Stimulated activated CD4-positive, alpha-beta T cell treated with anti-CD3 and anti-CD28 coated beads, Interleukin-1b, Interleukin-23, amount 100 ng/mL, for 1 hour (primary cell): ENCODE data around the gene CNDP1.
"Not testable (repeated sequence)": the region's sequence is repeated elsewhere in the genome, so short reads cannot be mapped to it uniquely, and the experiment has no call there.

Experiments
- DNase-seq, 2 donors: peaks; one replicate each; pipeline ENCODE4 v3.0.0-alpha.2; 2020; ENCODE audit warnings: low read depth in 2 of 2

CNDP1 gene

DNA sequence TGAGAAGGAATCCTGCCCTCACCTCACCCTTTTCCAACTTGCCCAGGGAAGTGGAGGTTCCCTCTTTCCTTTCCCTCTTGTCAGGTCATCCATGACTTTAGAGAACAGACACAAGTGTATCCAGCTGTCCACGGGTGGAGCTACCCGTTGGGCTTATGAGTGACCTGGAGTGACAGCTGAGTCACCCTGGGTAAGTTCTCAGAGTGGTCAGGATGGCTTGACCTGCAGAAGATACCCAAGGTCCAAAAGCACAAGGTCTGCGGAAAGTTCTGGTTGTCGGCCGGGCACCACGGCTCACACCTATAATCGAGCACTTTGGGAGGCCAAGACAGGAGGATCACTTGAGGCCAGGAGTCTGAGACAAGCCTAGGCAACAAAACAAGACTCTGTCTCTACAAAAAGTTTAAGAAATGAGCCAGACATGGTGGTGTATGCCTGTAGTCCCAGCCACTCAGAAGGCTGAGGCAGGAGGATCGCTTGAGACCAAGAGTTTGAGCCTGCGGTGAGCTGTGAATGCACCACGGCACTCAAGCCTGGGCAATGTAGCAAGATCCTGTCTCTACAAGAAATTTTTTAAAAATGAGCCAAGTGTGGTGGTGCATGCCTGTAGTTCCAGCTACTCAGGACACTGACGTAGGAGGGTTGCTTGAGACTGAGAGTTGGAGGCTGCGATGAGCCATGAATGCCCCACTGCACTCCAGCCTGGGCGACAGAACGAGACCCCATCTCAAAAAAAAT is 14.0 kb upstream of the CNDP1 start:
- DNase-seq: no peak

DNA sequence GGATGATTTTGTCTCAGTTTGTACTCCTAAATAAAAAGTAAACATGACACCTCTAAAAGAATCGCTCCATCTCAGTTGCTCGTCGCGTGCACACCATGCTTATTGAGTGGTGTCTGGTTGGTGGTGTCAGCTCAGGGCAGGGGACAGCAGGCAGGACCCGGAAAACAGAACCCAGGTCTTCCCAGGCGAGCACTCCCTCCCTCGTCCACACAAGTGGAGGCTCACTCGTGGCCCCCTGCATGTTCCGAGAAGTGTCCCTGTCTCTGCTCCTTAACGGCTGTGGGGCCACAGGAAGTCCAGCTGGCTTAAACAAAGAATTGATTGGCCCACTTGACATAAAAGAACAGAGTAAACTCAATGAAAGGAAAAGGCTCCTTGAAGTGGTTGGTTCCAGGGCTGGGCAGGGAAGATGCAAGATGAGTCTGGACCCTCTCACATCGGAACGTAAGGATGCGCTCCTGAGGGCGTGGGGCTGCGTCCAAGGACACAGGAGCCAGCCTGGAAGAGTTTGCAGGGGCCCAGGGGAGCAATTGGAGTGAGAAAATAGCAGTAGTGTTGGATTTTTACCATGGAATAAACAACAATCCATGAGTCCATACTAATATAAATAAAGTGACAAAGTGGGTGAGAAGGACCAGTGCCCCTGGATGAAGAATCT is 13.1 kb upstream of the CNDP1 start:
- DNase-seq: no peak

DNA sequence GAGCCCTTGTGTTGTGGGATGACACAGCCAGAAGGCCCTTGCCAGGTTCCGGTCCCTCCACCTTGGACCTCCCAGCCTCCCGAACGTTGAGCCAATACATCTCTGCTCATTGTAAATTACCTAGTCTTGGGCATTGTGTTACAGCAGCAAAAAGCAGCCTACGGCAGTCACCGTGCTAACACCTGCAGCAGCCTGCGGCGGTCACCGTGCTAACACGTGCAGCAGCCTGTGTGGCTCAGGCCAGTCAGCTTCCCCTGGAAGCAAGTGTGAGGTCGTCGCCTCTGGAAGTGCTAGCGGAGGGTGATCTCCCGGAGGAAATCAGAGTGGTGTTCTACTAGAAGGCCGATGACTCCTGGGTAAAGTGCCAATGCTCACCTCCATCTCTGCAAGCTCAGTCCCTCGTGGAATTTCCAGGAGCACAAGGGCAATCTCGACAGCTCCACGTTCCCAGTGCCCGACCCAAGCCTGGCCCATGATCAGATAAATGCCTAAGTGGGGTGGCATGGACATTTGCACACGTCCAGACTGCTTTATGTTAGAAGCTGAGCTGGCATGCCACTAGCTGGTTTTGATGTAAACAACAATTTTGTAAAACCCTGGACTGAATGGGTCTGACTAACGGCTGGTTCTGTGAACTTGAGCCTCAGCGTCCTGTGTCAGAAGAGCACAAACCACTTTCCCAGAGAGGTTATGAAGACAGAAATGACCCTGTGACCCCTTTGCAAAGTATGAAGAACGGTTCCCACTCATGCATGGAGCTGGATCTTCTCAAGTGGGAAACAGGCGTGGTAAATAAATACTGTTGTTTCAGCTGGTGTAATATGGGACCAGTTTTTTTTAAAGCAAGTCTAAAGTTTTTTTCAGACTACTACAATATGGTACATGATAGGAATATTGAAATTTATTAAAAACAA is 11.4 kb upstream of the CNDP1 start:
- no peak for DNase-seq

DNA sequence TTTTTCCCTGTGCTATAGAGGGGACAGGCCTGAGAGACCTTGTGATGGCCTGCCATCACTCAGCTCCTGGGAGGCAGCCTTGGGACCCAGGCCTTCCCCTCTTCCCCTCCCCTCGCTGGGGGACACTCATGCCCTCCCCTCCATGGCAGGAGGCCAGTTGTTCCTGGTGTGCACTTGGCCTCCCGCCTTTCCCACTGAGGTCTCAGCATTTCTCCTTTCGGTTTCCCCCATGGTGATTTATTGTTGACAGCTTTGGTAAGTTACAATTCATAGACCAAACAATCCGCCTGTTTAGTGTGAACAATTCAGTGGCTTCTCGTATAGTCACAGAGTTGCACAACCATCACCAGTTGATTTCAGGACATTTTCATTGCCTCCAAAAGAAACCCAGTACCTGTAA is 10.2 kb upstream of the CNDP1 start:
- DNase-seq: no peak

DNA sequence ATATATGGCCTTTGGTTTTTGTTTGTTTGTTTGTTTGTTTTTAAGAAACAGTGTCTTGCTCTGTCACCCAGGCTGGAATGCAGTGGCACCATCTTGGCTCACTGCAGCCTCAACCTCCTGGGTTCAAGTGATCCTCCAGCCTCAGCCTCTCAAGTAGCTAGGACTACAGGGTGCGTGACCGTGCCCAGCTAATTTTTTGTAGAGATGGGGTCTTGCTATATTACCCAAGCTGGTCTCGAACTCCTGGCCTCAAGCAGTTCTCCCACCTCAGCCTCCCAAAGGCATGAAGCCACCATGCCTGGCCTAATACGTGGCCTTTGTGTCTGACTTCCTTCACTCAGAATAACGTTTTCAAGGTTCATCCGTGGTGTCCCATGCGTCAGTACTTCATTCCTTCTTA is 9.4 kb upstream of the CNDP1 start:
- DNase-seq: not testable (repeated sequence)

DNA sequence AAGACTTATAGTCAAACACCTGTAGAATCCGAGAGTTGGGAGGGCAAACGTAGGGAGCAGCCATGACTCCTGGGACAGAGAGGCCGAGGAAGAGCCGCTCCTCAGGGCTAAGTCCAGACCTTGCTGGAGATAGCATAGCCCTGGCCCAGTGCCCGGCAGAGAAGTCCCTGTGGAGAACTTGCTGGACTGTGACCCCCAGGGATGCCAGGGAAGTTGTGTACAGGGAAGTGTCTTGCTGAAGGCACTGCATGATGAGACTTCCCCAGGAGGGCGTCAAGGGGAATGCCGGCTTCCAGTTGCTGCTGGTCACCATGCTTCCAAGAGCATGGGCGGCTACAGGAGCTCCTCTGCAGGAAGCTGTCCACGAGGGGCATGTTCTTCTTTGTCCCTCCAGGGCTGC is 8.6 kb upstream of the CNDP1 start:
- no peak for DNase-seq

DNA sequence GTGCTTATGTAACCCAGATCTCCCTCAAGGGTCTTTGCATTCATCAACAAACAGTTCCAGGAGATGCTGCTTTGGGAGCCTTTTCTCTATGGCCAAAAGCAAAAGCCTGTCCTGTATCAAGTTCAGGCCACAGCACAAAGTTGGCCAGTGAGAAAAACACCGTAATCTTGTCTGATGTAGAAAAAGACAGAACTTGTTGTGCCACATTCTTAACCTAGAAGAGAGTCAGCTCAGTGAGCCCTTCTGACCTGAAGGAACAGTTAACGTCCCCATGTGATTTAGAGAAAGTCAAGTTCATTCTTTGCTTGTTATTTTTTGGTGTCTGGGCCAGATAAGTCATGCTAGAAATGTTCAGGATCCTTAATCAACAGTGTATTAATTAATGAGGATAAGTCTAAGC is 7.8 kb upstream of the CNDP1 start:
- no peak for DNase-seq

DNA sequence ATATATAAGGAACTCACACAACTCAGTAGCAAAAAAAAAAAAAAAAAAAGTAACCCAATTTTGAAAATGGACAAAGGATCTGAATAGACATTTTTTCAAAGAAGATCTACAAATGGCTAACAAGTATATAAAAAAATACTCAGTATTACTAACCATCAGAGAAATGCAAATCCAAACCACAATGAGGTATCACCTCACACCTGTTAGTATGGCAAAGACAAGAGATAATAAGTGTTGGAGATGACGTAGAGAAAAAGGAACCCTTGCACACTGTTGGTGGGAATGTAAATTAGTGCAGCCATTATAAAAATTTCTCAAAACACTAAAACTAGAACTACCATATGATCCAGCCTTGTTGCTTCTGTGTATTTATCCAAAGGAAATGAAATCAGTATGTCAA is 5.8 kb upstream of the CNDP1 start:
- DNase-seq: no peak

DNA sequence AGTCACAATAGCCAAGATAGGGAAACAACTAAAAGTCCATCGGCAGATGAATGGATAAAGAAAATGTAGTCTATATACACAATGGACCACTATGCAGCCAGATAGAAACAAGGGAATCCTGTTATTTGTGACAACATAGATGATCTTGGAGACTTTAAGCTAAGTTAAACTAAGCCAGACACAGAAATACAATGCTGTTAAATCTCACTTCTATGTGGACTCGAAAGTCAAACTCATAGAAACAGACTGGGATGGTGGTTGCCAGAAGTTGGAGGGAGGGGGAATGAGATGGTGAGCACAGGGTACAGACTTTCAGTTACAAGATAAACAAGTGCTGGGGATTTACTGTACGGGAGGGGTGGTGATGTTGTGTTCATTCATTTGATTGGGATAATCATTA is 5.4 kb upstream of the CNDP1 start:
- no peak for DNase-seq

DNA sequence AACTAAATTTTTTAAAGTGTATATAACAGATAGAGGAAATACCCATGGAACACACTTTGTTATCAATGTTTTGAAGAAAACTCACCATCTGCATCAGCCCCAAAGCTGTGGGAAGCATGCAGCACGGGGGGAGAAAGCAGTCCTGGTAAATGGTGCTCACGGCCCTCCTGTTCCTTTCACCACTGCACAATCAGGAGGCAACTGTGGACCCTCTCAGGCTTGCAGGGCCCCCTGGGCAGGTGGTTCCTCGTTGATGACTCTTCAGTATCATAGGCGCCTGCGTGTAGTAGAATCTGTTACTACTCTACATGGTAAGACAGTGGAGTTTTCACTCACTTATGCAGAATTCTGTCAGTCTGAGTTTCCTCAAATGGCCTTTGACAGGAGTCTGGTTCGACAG is 4.9 kb upstream of the CNDP1 start:
- no peak for DNase-seq

DNA sequence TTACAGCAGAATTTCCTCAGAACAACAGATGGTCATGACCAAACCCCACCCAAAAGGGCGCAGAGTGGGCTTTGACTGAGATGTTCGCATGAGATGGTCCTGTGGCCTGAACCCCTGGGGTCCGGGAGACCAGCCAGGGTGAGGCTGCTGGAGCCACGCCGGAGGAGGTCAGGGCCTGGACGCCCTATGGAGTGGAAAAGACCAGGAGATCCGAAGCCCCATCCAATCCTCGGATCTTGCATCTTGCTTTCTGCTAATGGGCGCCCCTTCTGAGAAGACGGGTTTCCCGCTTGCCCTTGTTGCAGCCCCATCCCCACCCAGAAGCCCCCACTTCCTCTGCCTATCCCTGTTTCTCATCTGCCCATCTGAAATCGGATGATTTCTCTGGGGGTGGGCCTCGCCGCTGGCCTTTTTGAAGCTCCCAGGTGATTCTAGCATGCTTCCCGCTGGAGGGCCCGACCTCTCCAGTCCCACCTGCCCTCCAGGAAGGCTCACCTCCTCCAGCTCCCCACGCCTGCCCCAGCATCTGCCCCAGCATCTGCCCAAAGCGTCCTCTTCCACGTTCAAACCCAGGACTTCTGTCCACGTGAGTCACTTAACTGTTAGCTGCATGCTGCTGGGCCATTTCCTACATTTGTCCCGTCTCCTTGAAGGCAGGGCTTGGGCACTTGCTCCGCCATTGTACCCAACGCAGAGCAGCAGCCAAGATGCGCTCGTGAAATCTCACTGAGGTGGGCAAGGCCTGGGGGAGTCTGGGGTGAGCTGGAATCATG is 4.3 kb upstream of the CNDP1 start:
- DNase-seq: no peak

DNA sequence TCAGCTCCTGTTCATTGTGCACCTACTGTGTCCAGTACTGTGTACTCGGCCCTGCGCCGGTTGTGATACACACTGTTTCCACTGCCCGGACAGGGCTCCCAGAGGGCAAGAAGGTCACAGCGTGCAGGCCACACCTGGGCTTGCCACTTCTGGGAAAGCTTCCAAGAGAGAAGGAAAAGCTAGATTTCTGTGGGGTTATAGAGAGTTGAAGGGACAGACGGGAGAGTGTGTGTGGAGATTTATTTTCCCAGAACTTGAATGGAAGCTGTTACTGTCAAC is 3.8 kb upstream of the CNDP1 start:
- DNase-seq: no peak

DNA sequence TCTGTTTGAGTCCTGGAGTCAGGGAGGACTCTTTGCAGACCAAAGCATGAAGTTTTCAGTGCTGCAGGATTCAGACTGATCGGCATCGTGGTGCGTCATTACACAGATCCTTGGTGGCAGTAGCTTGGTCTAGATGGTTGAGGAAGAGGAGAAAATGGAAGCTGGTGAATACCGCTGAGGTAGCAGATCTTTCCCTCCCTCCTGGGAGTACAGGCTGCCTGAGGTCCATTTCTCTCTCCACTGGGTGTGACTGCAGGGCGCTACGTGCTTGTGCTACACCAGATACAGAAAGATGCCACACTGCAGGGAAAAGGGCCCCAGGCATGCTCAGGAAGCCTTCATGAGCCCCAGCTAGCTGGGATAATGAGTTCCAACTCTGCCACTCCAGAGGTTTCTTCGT is 3.3 kb upstream of the CNDP1 start:
- no peak for DNase-seq

DNA sequence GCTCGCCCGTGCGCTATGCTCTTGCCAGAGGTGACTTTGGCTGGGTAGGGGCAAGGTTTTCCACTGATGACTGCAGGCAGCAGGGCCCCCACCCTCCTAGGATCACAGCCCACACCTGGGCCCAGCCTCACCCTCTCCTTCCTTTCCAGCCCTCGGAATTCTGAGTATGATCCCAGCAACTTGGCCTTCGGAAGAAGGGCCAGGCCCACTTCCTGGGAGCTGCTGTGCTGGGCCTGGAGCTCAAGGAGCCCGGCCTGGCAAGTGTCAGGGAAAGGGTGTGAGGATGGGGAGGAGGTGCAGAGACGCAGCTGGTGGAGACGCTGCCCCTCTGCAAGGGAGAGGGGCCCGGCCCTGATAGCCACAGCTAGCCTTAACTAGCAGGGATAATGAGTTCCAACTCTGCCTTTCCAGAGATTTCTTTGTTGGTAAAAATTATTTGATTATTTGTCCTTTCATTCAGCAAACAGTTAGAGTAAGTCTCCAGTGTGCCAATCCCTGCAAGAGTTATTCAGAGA is 1.7 kb upstream of the CNDP1 start:
- DNase-seq: no peak

DNA sequence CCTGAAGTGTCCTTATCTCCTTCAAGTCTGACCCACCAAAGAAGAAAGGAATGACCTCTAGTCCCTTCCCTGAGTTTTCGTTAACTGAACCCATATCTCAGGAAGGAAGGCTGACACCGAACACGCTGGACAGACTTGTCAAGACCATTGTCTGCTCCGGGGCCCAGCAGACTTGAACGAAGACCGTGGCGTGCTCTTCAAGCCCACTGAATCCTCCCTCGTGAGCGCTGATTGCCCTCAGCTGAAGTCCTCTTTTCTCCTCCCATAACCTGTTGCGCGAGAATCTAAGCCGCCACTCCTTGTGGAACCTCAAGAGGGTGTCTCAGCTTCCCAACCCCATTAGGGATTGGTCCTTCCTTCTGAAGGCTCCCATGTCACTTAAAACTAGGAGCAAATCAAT is 634 bp upstream of the CNDP1 start:
- DNase-seq: no peak

DNA sequence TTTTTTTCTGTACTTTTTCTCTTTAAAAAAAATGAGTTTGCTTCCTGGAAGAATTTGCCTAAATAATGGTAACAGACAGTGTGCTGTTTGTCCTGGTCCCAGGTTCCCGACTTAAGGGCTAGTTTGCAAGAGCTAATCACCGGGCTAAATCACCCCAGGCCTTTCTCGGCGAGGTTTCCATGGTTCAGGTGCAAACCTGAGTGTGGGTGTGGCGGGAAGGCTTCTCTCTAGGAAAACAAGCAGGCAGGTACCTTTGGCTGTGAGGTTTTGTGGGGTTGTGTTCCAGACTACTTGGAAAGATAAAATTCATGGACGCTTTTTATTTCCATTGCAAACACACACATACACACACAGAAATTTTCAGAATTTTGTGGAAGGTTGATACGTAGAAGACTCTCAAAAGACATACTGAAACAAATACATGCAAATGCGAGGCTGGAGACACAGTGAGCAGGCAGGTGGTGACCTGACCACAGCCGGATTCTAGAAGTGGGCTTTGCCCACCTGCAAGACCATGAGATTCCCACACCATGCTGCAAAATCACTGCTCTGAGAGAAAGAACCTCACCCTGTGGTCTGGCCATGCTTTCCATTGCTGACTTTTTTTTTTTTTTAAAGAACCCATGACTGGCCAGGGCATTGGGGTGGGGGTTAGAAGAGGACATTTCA is 815 bp downstream of the CNDP1 start:
- DNase-seq: no peak

DNA sequence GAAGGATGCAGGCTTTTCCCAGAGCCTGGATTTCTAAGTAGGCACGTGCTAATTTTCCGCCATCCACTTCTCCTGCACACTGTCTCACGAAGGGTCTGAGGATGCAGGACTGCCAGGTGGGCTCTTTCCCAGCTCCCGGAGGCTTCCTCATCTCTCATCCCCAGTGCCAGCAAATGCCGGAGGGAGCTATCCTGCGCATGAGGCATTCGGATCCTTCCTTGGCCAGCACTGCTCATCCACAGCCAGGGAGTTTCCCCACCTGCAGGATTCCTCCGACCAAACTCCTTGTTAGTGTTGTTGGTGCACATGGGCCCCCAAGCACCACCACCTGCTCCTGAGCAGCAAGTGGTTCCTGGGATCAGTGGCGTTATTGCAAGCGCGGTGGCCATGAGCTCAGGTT is 5.0 kb downstream of the CNDP1 start:
- DNase-seq: no peak

DNA sequence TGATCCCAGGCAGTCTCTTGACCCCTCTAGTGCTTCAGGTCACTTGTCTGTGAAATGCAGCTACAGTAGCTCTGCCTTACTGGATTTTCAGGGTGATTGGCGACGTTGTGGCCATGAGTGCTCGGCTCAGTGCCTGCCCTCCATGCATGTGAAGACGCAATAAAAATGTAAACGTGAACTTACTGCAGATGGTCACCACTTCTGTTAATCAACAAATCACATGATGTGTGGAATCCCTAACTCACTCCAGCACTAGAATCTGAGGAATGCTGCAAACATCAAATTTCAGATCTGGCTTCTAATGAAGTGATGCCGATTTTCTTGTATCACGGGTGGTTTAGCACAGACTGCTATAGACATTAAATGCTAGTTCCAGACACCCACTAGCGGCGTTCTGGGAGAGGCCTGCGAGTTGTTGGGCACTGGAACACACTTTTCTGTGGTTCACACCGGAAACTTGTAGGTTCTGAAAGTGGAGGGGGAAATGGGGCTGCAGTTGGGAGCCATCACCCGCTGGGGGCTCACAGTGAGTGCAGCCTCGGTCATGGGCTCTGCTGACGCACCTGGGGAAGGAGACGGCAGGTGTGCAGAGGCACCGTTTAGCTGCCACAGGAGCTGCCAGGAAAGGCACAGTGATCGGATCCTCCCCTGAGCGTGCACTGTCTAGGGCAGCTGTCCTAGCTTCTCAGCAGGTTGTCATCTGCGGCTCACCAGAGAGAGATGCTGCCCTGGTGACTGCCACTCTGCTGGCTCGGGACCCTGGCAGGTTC is 6.5 kb downstream of the CNDP1 start:
- no peak for DNase-seq

DNA sequence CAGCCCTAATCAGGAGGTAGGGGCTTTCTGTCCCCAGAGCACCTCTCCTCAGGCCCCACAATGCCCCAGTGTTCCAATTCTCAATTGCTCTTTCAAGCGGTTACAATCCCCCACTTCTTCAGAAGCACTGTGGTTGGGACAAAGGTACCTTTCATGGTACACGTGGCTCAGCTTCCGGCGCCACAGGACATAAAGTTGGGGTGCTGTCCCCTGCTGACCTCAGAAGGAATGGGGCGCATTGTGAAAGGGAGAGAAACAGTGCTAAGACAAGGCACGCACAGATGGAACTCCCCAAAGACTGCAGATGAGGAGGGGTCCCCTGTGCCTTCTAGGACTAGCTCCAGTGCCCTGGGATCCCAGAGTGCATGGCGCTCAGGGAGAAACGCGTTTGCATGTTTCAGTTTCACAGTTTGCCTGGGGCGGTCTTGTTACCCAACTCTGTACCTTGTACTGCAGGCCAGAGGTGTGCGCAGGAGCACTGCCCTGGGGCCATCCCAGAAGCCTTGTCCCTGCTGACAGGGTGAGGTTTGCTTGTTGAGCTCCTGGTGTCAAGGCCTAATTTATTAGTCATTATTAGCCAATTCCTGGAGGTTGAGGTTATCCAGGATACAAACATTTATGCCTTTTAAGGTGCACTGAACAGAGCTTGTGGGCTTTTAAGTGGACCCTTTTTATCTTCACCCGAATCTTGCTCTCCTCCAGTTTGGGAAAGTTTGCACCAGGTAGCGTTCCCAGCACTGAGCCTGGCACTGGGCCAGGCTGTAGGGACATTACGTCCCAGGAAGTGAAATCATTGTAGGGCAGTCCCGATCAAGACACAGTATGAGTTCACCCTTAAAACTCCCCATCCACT is 7.6 kb downstream of the CNDP1 start:
- DNase-seq: no peak

DNA sequence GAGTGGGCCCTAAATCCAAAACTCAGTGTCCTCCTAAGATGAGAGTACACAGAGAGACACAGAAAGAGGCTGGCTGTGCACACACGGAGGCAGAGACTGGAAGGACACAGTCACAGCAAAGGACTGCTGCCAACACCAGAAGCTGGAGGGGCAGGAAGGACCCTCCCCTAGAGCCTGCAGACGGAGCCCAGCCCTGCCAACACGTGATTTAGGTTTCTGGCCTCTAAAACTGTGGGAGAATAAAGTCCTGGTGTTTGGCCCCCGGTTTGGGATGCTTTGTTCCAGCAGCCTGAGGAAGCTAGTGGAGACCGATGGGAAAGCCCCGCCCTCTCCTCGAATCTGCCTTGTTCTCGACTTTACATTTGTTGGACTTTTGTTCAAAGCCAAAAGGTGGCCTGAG is 10.6 kb downstream of the CNDP1 start:
- DNase-seq: no peak
